ENCODE measurements around the gene CDH23.

Gene CDH23

DNA sequence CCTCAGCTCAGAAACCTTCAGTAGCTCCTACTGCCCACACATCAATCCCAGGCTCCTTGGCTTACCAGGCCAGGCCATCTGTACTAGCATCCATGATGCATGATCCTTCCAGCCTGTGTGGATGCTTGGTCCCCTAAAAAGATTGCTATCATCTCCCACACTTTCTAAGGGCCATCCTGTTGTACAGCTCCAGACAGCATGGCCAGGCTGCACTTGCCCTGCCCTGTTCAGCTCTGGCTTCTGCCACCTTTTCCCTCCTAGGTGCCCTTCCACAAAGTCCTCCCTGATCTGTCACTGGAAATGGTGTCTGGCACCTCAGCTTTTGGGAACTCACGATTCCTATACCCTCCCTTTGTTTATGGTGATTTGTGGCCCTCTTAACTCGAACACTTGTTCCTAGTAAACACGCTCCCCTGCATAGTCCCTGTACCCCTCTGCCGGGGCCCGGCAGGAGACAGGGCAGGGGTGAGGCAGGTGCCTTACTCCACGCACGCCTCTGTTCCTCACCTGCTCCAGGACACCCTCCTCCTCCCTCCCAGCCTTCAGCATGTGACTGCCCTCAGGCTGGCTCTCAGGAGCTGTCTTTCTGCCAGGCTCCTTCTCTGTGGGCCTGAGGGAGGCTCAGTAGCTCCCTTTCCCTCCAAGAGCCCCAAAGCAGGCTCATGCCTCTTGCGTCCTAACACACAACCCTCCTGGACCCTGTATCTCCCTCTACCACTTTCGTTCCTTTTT is 71.8 kb downstream of the CDH23 start:
- no peak for DNase-seq

DNA sequence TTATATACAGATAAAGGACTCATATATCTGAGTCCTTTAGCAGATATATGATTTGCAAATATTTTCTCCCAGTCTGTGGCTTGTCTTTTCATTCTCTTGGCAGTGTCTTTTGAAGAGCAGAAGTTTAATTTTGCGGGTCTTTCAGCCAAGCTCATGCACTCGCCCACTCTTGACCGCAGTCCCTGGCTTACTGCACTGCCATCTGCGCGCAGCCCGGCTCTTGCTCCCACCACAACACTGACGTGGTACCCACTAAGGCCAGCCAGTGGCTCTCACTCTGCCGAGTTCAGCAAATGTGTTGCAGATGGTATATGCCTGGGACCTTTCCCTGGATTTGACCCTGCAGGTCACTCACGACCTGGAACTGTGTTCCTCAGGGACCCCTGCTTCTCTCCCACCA is 74.3 kb downstream of the CDH23 start:
- DNase-seq = no peak

GRCh38 chr10:71471957-71472365 is 75.2 kb downstream of the CDH23 start:
- no peak for DNase-seq

GRCh38 chr10:71472466-71472865 is 75.7 kb downstream of the CDH23 start:
- no peak for DNase-seq

DNA sequence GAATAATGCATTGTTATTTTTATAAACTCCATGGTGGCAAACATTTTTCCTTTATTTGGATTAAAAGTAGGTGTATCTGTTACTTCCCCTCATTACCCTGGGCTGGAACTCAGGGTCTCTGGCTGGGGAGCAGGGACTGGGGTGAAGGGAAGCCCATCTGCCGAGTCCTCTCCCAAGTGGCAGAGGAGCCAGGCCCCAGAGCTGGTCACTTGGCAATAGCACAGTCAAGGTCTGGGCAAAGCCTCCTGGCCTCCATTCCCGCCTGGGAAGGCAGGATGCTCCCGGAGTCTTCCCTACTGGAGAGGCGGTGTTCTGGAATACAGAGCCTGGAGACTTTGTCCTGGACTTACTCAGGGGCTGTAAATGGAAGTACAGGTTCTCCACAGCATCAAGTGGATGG is 76.2 kb downstream of the CDH23 start:
- DNase-seq = no peak

- DNase-seq = no peak
Measured at GRCh38 chr10:71473671-71474599, 77.2 kb downstream of the CDH23 start.

DNA sequence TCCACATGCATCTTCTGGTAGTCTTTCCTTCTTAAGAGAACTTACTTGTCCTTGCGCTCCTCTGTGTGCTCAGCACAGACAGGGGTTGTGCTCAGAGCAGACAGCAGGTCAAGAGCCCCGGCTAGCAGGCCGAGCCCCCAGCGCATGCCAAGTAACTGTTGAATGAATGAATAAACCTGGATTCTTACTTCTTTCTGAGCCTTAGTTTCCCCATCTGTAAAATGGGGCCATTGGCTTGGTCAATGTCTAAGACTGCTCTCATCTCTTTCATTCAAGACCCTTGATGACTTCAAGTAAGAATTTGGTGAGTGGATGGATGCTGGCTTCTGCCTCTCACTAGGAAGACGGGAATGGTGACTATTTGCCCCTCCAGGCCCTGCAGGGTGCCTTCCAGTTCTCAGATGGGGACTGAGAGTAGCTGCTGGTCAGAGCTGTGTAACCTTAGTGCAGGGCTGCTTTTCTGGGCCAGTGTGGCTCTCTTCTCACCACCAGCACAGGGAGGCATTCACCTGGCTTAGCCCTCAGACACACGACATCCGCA is 78.1 kb downstream of the CDH23 start:
- no peak for DNase-seq

GRCh38 chr10:71475243-71475871 is 78.6 kb downstream of the CDH23 start:
- DNase-seq = no peak

DNA sequence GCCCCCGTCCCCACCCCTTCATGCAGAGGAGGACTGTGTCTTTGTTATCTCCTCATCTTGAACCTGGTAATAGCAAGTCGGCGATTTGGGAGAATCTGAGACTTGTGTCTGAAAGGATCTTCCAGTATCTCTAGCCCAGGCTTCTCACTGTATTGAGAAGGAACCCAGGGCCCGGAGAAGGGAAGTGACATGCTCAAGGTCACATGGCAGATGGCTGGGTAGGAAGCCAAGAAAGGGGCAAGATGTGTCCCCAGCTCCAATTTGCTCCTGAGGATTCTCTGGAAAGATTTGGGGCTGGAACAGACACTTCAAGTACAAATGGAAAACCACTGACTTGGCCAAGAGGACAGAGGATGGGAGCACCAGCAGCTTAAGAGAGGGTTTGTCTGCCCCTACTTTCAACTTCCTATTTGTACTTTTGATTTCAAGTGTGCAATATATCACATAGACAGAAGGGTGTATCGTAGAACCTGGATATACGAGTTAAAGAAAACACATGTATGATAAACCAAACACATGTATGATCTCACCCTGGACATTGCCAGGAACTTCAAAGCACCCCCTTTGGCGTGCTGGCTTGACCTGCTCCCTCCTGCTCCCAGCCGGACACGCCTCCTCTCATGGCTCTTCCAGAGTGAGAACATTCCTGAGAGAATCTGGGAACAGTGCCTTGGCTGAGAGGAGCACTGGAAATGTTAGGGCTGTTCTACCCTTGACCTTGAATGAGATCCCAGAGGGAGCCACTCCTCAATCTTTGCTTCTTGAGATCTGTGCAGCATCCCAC is 79.7 kb downstream of the CDH23 start:
- DNase-seq = no peak

GRCh38 chr10:71478173-71478572 is 81.5 kb downstream of the CDH23 start:
- no peak for DNase-seq

GRCh38 chr10:71478813-71479365 is 82.2 kb downstream of the CDH23 start:
- DNase-seq = no peak

GRCh38 chr10:71479831-71480230 is 83.1 kb downstream of the CDH23 start:
- no peak for DNase-seq

GRCh38 chr10:71480662-71481061 is 83.9 kb downstream of the CDH23 start:
- no peak for DNase-seq

GRCh38 chr10:71481746-71482410 is 85.2 kb downstream of the CDH23 start:
- DNase-seq = no peak

DNA sequence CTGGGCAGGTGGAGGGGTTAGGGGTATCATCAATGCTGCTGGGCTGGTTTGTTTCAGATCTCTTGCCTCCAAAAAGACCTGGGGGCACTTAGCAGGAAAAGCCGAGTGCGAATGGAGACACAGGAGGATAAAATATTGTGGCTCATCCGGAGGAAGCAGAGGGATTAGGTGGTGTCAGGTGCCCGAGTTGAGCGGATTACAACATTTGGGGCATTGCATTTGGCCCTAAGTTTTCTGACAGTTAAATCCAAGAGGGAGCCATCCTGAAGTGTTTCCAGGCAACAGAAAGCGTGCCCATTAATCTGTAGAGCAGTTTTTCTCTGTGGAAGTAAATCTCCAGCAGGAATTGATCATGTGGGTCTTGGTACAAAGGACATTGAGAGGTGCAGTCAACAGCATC is 85.9 kb downstream of the CDH23 start:
- DNase-seq = no peak

- DNase-seq = no peak
Measured at GRCh38 chr10:71483135-71483534, 86.4 kb downstream of the CDH23 start.

- DNase-seq = no peak
Measured at GRCh38 chr10:71483885-71484751, 87.4 kb downstream of the CDH23 start.

DNA sequence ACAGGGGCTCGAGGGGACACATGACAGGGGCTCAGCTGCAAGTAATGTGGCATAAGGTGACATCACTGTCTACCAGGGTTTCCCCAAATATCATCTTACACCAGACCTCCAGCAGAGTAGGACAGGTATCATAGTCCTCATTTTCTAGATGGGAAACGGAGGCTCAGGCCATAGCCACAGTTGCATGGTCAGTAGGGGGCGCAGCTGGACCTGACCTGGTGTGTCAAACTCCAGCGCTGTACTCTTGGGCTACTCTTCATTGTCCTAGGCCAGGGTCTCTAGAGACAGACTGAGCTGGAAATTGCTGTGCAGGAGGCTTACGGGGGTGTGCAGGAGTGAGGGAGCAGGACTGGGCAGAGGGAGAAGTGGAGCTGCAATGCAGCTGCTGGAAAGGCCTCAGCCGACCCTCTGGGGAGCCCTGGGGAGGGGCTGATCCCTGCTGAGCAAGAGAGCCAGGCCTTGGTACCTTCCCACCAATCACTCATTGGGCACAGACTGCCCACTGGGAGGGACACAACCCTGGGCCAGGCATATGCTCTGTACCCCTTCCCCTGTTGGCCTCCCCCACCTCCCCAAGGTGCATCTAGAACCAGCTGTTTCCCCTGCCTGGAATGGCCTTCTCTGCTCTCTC is 89.9 kb downstream of the CDH23 start:
- DNase-seq = no peak

DNA sequence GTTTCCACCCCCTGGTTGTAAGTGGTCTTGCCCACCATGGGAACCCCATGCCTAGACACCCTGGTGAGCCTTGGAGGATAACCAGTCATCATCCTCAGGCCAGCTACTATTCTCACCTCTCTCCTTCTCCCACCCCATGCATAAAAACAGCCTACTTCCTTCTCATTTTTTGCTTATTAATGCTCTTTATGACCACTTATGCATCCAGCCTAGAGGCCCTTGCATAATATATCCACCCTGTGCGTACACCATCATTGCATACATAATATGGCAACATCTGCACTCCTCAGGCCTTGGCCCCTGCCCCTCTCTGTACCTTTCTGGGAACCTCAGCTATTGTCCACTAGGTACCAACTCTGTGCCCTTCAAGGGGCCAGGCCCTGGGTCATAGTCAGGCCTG is 91.0 kb downstream of the CDH23 start:
- DNase-seq = no peak

- no peak for DNase-seq
Measured at GRCh38 chr10:71489077-71489476, 92.4 kb downstream of the CDH23 start.
